H1 (cell line): ENCODE data around the gene CHST3. TPM values are rescaled to one million over a fixed set of nuclear protein-coding genes. Genes with fewer than 3 reads are reported as not detected.

Experiments used
- ATF2 ChIP-seq: IDR thresholded peaks from 2 replicates; pipeline ENCODE4 v1.6.1; 2012; ENCODE audit warnings: low read length, inconsistent platforms
- CHD1 ChIP-seq: IDR thresholded peaks from 2 replicates; pipeline ENCODE4 v1.6.1; 2012; ENCODE audit warnings: low read depth, low read length, improper control_type of control experiment
- CHD7 ChIP-seq: fragments of 300-600 bp; sonication (generic); IDR thresholded peaks from 2 replicates; pipeline ENCODE4 v1.7.1; 2012; ENCODE audit warnings: low read length, moderate library complexity, mild to moderate bottlenecking, inconsistent platforms; ENCODE audit not compliant: insufficient replicate concordance
- HDAC6 ChIP-seq: IDR thresholded peaks from one replicate; pipeline ENCODE4 v1.7.1; 2012; ENCODE audit warnings: low read depth, mild to moderate bottlenecking, inconsistent platforms, low read length, moderate library complexity
- MAFK ChIP-seq: IDR thresholded peaks from 2 replicates; pipeline ENCODE4 v1.6.1; 2012; ENCODE audit warnings: low read depth, mild to moderate bottlenecking, improper control_type of control experiment, low read length
- RFX5 ChIP-seq: IDR thresholded peaks from 2 replicates; pipeline ENCODE4 v1.6.1; 2011; ENCODE audit warnings: low read depth, low read length, improper control_type of control experiment, borderline replicate concordance
- TCF12 ChIP-seq: IDR thresholded peaks from 2 replicates; pipeline ENCODE4 v1.6.1; 2011; ENCODE audit warnings: low read depth, mild to moderate bottlenecking, low read length
- YY1 ChIP-seq: IDR thresholded peaks from 2 replicates; pipeline ENCODE4 v1.6.1; 2011; ENCODE audit warnings: low read depth, mild to moderate bottlenecking, low read length
- polyA plus RNA-seq, 7 experiments: library from polyadenylated mRNA; depleted of rRNA in 3 of 7; stranded (reverse) in 5 of 7; unstranded in 2 of 7; fragments of >200 nt in 5 of 7; fragments of 200-250 nt in 2 of 7; gene quantifications; 1 replicate in 5 of 7; 2 replicates in 1 of 7; 4 replicates in 1 of 7; pipeline versions ENCODE4 v1.2.1 to v1.2.3, GENCODE V29; 2011 to 2013; ENCODE audit warnings: missing spikeins in 2 of 7, mixed read lengths in 2 of 7
- total RNA-seq: library from RNA; stranded (reverse); fragmentation: NEBNext Ultra II Directional; extraction: Animal tissue kit (Norgen Biotek cat#: 25700); gene quantifications from 2 replicates; pipeline ENCODE4 v1.2.1, GENCODE V29; 2021

CHST3 gene
- total and polyA plus RNA-seq, 2 of the 8 experiments (the other 6 are each of a cell fraction or from before 2014, with no cell fraction given), result 2.0 to 5.8 TPM

GRCh38 chr10:72058989-72059842 is 95.0 kb downstream of the CHST3 start (continued):
- TF ChIP-seq CHD7, result no peak
- TF ChIP-seq YY1, result no peak
- TF ChIP-seq RFX5, result no peak
- no peak for TF ChIP-seq ATF2
- TF ChIP-seq CHD1, result no peak
- no peak for TF ChIP-seq HDAC6
- TF ChIP-seq TCF12, result no peak
- no peak for TF ChIP-seq MAFK
